ENCODE measurements around the gene IDH3A.
A peak's percentile ranks its signal among the peaks of the same experiment; 100 is the strongest.
"Not testable (repeated sequence)": the region's sequence is repeated elsewhere in the genome, so short reads cannot be mapped to it uniquely, and the experiment has no call there.

IDH3A gene

DNA sequence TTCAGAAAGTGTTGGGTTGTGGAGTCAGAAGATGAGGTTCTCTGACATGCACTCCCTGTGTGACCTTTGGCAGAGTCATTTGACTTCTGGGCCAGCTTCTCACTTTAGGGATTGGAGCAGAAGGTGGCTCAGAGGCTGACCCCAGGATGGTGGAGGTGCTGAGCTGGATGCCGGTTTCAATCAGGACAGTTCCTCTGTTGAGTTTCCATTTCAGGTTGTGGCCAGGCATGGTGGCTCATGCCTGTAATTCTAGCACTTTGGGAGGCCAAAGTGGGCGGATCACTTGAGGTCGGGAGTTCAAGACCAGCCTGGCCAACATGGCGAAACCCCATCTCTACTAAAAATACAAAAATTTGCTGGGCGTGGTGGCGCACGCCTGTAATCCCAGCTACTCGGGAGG lies 1.9 kb downstream of the IDH3A start:
- H2BK15ac ChIP-seq (replicated peaks; ENCODE audit: low read depth); H2AK5ac ChIP-seq (ENCODE audit: low read length); H3K9ac ChIP-seq (ENCODE audit: low read length); H2BK5ac ChIP-seq (ENCODE audit: low read length); H3K23ac ChIP-seq (ENCODE audit: low read length); H3K27me3 ChIP-seq (ENCODE audit: insufficient read depth, low read length, poor library complexity); H3K18ac ChIP-seq (ENCODE audit: low read length); H3K36me3 ChIP-seq (ENCODE audit: control insufficient read depth, insufficient read depth, low read length); H4K8ac ChIP-seq (ENCODE audit: low read depth, low read length); H3K4me3 ChIP-seq (ENCODE audit: low read length); H3K79me2 ChIP-seq (ENCODE audit: control insufficient read depth, insufficient read depth, low read length); H4K5ac ChIP-seq (ENCODE audit: low read length); H2BK120ac ChIP-seq (ENCODE audit: low read depth, low read length); H3K79me1 ChIP-seq (ENCODE audit: low read length); H3K4me1 ChIP-seq (ENCODE audit: control insufficient read depth, low read depth, low read length); H3K4me2 ChIP-seq (ENCODE audit: low read length); H3K4ac ChIP-seq (ENCODE audit: low read depth, low read length); H3K56ac ChIP-seq (ENCODE audit: low read length); DNase-seq; H3K27ac ChIP-seq (ENCODE audit: low read depth, low read length): not testable (repeated sequence)
- WGBS (ENCODE audit: extremely low coverage, insufficient coverage, low lambda C conversion rate) = no CpG with 5 or more reads among the region's 8 CpGs

DNA sequence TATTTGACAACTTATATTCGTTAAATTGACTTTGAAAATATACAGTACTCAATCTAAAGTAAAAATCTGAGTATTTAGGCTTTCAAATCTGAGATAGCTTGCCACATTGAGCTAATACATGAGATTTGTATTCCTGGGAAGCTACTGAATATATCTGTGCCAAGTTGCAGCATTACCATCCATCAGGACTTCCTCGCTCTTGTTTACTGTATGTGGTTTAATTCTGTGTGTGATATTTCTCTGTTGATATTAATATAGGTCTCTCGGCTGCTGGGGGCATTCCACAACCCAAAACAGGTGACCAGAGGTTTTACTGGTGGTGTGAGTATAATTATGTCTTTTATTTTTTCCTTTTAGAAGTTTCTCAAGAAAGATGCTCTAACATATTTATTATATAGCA lies 5.8 kb downstream of the IDH3A start:
- no peaks in the 10 kb centered on the region for H3K36me3 ChIP-seq (ENCODE audit: control insufficient read depth, insufficient read depth, low read length)
- no peak overlapping the region for H3K27ac ChIP-seq (ENCODE audit: low read depth, low read length)
- no peak overlapping the region for H3K18ac ChIP-seq (ENCODE audit: low read length)
- H3K56ac ChIP-seq (ENCODE audit: low read length) = no peak overlapping the region
- no peak overlapping the region for H3K4ac ChIP-seq (ENCODE audit: low read depth, low read length)
- H3K79me1 ChIP-seq (ENCODE audit: low read length) = no peaks in the 10 kb centered on the region
- no peaks in the 10 kb centered on the region for H3K27me3 ChIP-seq (ENCODE audit: insufficient read depth, low read length, poor library complexity)
- no peak overlapping the region for H3K4me2 ChIP-seq (ENCODE audit: low read length)
- no peak overlapping the region for H3K4me3 ChIP-seq (ENCODE audit: low read length)
- H3K23ac ChIP-seq (ENCODE audit: low read length) = no peak overlapping the region
- no peak overlapping the region for H4K5ac ChIP-seq (ENCODE audit: low read length)
- WGBS (ENCODE audit: extremely low coverage, insufficient coverage, low lambda C conversion rate) = no CpG with 5 or more reads among the region's 3 CpGs
- H3K9ac ChIP-seq (ENCODE audit: low read length) = no peak overlapping the region
- no peak for DNase-seq
- no peak overlapping the region for H2BK120ac ChIP-seq (ENCODE audit: low read depth, low read length)
- H2AK5ac ChIP-seq (ENCODE audit: low read length) = no peak overlapping the region
- no peak overlapping the region for H2BK15ac ChIP-seq (replicated peaks; ENCODE audit: low read depth)
- no peak overlapping the region for H4K8ac ChIP-seq (ENCODE audit: low read depth, low read length)
- H3K4me1 ChIP-seq (ENCODE audit: control insufficient read depth, low read depth, low read length) = no peaks in the 10 kb centered on the region
- no peaks in the 10 kb centered on the region for H3K79me2 ChIP-seq (ENCODE audit: control insufficient read depth, insufficient read depth, low read length)
- no peak overlapping the region for H2BK5ac ChIP-seq (ENCODE audit: low read length)

DNA sequence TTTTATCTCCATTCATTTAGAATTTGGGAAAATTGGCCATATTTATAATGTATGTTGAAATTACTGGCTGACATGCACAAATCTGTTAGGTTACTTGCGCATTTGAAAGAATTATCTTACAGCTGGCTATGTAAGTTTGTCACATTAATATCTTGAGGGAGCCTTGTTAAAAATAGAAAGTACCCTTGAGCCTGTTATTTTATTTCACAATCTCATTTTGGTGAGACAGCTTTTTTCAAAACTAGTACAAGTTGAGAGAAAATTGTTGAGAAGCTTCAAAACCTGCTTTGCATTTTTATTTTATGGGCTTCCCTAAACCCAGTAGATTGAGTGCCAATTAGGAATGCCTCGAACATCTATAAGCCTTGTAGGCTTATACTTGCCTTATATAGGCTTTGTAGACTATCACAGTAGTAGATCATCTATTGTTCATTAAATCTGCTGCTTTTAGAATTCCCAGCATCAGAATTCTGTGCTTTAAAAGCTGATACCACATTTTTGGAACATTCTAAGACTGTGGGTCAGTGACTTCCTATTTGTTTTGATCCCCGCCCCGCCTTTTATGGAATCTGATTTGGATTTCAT lies 6.3 kb downstream of the IDH3A start:
- H3K79me1 ChIP-seq (ENCODE audit: low read length) = no peaks in the 10 kb centered on the region
- no peaks in the 10 kb centered on the region for H3K27me3 ChIP-seq (ENCODE audit: insufficient read depth, low read length, poor library complexity)
- H3K27ac ChIP-seq (ENCODE audit: low read depth, low read length) = no peak overlapping the region
- no peak overlapping the region for H3K4me2 ChIP-seq (ENCODE audit: low read length)
- no peak overlapping the region for H3K56ac ChIP-seq (ENCODE audit: low read length)
- H3K23ac ChIP-seq (ENCODE audit: low read length) = no peak overlapping the region
- H3K4me3 ChIP-seq (ENCODE audit: low read length) = no peak overlapping the region
- no peak overlapping the region for H3K9ac ChIP-seq (ENCODE audit: low read length)
- H3K79me2 ChIP-seq (ENCODE audit: control insufficient read depth, insufficient read depth, low read length) = no peaks in the 10 kb centered on the region
- H3K18ac ChIP-seq (ENCODE audit: low read length) = no peak overlapping the region
- H4K8ac ChIP-seq (ENCODE audit: low read depth, low read length) = no peak overlapping the region
- no peak overlapping the region for H2BK120ac ChIP-seq (ENCODE audit: low read depth, low read length)
- H3K4me1 ChIP-seq (ENCODE audit: control insufficient read depth, low read depth, low read length) = no peaks in the 10 kb centered on the region
- no peak overlapping the region for H2BK5ac ChIP-seq (ENCODE audit: low read length)
- H2AK5ac ChIP-seq (ENCODE audit: low read length) = no peak overlapping the region
- no peaks in the 10 kb centered on the region for H3K36me3 ChIP-seq (ENCODE audit: control insufficient read depth, insufficient read depth, low read length)
- H3K4ac ChIP-seq (ENCODE audit: low read depth, low read length) = no peak overlapping the region
- WGBS (ENCODE audit: extremely low coverage, insufficient coverage, low lambda C conversion rate) = no CpG with 5 or more reads among the region's 4 CpGs
- no peak overlapping the region for H2BK15ac ChIP-seq (replicated peaks; ENCODE audit: low read depth)
- no peak for DNase-seq
- no peak overlapping the region for H4K5ac ChIP-seq (ENCODE audit: low read length)

- no peak overlapping the region for H4K8ac ChIP-seq (ENCODE audit: low read depth, low read length)
- H3K27ac ChIP-seq (ENCODE audit: low read depth, low read length) = no peak overlapping the region
- H3K4me1 ChIP-seq (ENCODE audit: control insufficient read depth, low read depth, low read length) = no peaks in the 10 kb centered on the region
- no peak overlapping the region for H3K56ac ChIP-seq (ENCODE audit: low read length)
- H3K18ac ChIP-seq (ENCODE audit: low read length) = no peak overlapping the region
- no peak overlapping the region for H2BK5ac ChIP-seq (ENCODE audit: low read length)
- no peak overlapping the region for H3K4ac ChIP-seq (ENCODE audit: low read depth, low read length)
- no peaks in the 10 kb centered on the region for H3K79me2 ChIP-seq (ENCODE audit: control insufficient read depth, insufficient read depth, low read length)
- H3K36me3 ChIP-seq (ENCODE audit: control insufficient read depth, insufficient read depth, low read length) = peaks cover 2% of the 10 kb centered on the region
- DNase-seq = no peak
- whole genome bisulfite sequencing (ENCODE audit: extremely low coverage, insufficient coverage, low lambda C conversion rate) = no CpG with 5 or more reads among the region's 1 CpG
- H3K4me3 ChIP-seq (ENCODE audit: low read length) = no peak overlapping the region
- H3K4me2 ChIP-seq (ENCODE audit: low read length) = no peak overlapping the region
- H2AK5ac ChIP-seq (ENCODE audit: low read length) = no peak overlapping the region
- H3K79me1 ChIP-seq (ENCODE audit: low read length) = no peaks in the 10 kb centered on the region
- no peak overlapping the region for H3K9ac ChIP-seq (ENCODE audit: low read length)
- no peak overlapping the region for H2BK15ac ChIP-seq (replicated peaks; ENCODE audit: low read depth)
- no peak overlapping the region for H3K23ac ChIP-seq (ENCODE audit: low read length)
- no peak overlapping the region for H4K5ac ChIP-seq (ENCODE audit: low read length)
- H3K27me3 ChIP-seq (ENCODE audit: insufficient read depth, low read length, poor library complexity) = no peaks in the 10 kb centered on the region
- H2BK120ac ChIP-seq (ENCODE audit: low read depth, low read length) = no peak overlapping the region
These were observed 7.5 kb downstream of the IDH3A start for GRCh38 chr15:78156653-78157052.

DNA sequence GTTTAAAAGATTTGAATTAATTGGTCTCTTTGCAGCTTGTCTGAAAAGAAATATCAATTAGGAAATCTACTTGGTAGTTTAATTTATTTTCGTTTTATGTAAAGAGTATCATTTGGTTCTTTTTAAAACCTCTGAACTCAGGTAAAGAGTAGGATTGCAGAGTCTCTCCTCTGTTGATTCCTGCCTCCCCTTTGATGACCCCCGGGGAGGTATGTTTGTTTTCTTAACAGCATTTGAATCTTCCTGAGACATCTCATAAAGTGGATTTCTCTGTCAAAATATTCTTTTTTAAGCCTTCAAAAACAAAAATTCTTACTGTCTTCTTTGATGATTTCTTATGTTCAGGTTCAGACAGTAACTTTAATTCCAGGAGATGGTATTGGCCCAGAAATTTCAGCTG lies 8.0 kb downstream of the IDH3A start:
- H2AK5ac ChIP-seq (ENCODE audit: low read length) = no peak overlapping the region
- no peak overlapping the region for H2BK15ac ChIP-seq (replicated peaks; ENCODE audit: low read depth)
- peaks cover 2% of the 10 kb centered on the region for H3K36me3 ChIP-seq (ENCODE audit: control insufficient read depth, insufficient read depth, low read length)

DNA sequence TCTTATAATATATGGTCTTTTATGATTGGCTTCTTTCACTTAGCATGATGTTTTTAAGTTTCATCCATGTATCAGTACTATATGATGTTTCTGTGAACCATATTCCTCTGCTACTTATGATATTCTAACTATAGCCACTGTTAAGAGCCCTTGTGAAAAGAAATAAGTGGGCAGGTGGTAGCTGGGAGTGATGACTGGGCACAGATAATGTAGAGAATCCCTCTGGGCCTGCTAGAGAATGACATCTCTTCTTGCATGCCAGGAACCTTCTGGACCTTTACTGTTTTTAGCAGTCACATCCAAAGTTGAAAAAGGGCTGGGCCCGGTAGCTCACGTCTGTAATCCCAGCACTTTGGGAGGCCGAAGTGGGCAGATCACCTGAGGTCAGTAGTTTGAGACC lies 10.2 kb downstream of the IDH3A start:
- no peak overlapping the region for H2AK5ac ChIP-seq (ENCODE audit: low read length)
- no peak overlapping the region for H3K18ac ChIP-seq (ENCODE audit: low read length)
- H3K4ac ChIP-seq (ENCODE audit: low read depth, low read length) = no peak overlapping the region
- no peak overlapping the region for H3K27ac ChIP-seq (ENCODE audit: low read depth, low read length)
- H3K4me1 ChIP-seq (ENCODE audit: control insufficient read depth, low read depth, low read length) = no peaks in the 10 kb centered on the region
- no peaks in the 10 kb centered on the region for H3K79me1 ChIP-seq (ENCODE audit: low read length)
- H3K4me3 ChIP-seq (ENCODE audit: low read length) = no peak overlapping the region
- no peak overlapping the region for H3K56ac ChIP-seq (ENCODE audit: low read length)
- H3K4me2 ChIP-seq (ENCODE audit: low read length) = no peak overlapping the region
- peaks cover 2% of the 10 kb centered on the region for H3K36me3 ChIP-seq (ENCODE audit: control insufficient read depth, insufficient read depth, low read length)
- H3K79me2 ChIP-seq (ENCODE audit: control insufficient read depth, insufficient read depth, low read length) = no peaks in the 10 kb centered on the region
- no peak overlapping the region for H3K9ac ChIP-seq (ENCODE audit: low read length)
- no CpG with 5 or more reads among the region's 3 CpGs for WGBS (ENCODE audit: extremely low coverage, insufficient coverage, low lambda C conversion rate)
- no peak overlapping the region for H2BK120ac ChIP-seq (ENCODE audit: low read depth, low read length)
- H2BK5ac ChIP-seq (ENCODE audit: low read length) = no peak overlapping the region
- no peaks in the 10 kb centered on the region for H3K27me3 ChIP-seq (ENCODE audit: insufficient read depth, low read length, poor library complexity)
- DNase-seq = no peak
- H2BK15ac ChIP-seq (replicated peaks; ENCODE audit: low read depth) = no peak overlapping the region
- H3K23ac ChIP-seq (ENCODE audit: low read length) = no peak overlapping the region
- H4K8ac ChIP-seq (ENCODE audit: low read depth, low read length) = no peak overlapping the region
- no peak overlapping the region for H4K5ac ChIP-seq (ENCODE audit: low read length)

More for the DNA sequence above, 8.0 kb downstream of the IDH3A start:
- Histone ChIP-seq H3K27ac (ENCODE audit: low read depth, low read length) (no peak overlapping the region), H4K5ac (ENCODE audit: low read length) (no peak overlapping the region), H3K79me1 (ENCODE audit: low read length) (no peaks in the 10 kb centered on the region), H3K4ac (ENCODE audit: low read depth, low read length) (no peak overlapping the region), H2BK5ac (ENCODE audit: low read length) (no peak overlapping the region), H3K4me1 (ENCODE audit: control insufficient read depth, low read depth, low read length) (no peaks in the 10 kb centered on the region), H3K18ac (ENCODE audit: low read length) (no peak overlapping the region), H3K56ac (ENCODE audit: low read length) (no peak overlapping the region), H3K4me2 (ENCODE audit: low read length) (no peak overlapping the region), H4K8ac (ENCODE audit: low read depth, low read length) (no peak overlapping the region), H3K4me3 (ENCODE audit: low read length) (no peak overlapping the region), H3K79me2 (ENCODE audit: control insufficient read depth, insufficient read depth, low read length) (no peaks in the 10 kb centered on the region), H3K27me3 (ENCODE audit: insufficient read depth, low read length, poor library complexity) (no peaks in the 10 kb centered on the region), H2BK120ac (ENCODE audit: low read depth, low read length) (no peak overlapping the region), H3K23ac (ENCODE audit: low read length) (no peak overlapping the region), H3K9ac (ENCODE audit: low read length) (no peak overlapping the region)
- WGBS (ENCODE audit: extremely low coverage, insufficient coverage, low lambda C conversion rate) = no CpG with 5 or more reads among the region's 2 CpGs
- peak; percentile 35 for DNase-seq

All from mesendoderm (in vitro differentiated cells).